Hematopoietic multipotent progenitor cell (in vitro differentiated cells): ENCODE results near the gene ADCK1. TPM values are rescaled to one million over a fixed set of nuclear protein-coding genes. Genes with fewer than 3 reads are reported as not detected.
"Not testable (repeated sequence)": the region's sequence is repeated elsewhere in the genome, so short reads cannot be mapped to it uniquely, and the experiment has no call there.

Experiments used
- DNase-seq, 3 donors: peaks; one replicate each; pipeline ENCODE4 v3.0.0-alpha.2; 2011 to 2015; ENCODE audit warnings: low read depth in 2 of 3, low spot score in 2 of 3
- total RNA-seq: library from RNA; depleted of rRNA; stranded (reverse); fragments of >200 nt; gene quantifications from one replicate; pipeline ENCODE4 v1.2.3, GENCODE V29; 2012

Gene ADCK1
- total RNA-seq, 1 donor: 6.7 TPM

DNA sequence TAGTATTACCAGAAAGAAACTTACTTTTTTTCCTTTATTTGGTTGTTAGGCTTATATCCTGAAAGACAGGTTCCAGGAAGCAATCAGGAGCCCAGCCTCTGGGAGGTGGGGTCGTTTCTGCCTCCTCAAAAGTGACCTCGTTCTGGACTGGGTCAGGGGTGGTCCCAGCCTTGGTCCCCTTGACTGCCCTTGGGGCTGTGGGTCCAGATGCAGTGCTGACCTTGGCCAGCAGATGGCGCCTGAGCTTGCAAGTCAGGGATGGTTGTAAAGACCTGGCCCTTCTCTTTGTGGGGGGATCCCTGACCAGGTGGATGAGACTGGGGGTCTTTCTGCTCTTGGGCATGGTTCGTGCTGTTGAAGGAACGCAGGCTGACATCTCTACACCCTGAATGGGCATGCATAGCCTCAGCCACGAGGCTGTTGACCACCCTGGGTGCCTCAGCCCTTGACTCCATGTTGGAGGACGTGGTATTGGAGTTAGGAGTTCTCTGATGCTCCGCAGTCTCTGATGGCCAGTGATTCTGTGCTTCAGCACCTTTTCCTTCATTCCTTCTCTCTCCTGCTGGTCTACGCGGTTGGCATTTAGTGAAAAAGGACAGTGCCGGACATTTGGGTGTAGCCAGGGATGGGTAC lies 62.4 kb downstream of the ADCK1 start:
- peak; percentile 31 to 71 (median 59) for DNase-seq

DNA sequence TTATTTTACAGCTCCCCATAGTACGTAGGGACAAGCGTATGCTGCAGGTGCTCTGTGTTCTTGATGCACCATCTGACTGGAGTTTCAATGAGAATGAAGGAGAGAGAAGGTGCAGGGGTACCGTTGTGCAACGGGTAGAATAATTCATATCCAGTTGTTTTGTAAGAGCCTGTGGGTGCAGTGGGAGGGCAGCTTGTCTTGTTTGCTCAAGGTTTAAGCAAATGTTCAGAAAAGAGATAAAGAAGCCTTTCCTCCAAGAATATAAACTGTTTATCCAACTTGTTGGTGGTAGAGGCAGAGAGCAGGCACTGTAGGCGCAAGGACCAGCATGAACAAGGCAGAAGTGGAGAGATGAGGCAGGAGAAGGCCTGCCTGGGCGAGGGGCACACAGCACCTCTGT lies 64.2 kb downstream of the ADCK1 start:
- DNase-seq: no peak

DNA sequence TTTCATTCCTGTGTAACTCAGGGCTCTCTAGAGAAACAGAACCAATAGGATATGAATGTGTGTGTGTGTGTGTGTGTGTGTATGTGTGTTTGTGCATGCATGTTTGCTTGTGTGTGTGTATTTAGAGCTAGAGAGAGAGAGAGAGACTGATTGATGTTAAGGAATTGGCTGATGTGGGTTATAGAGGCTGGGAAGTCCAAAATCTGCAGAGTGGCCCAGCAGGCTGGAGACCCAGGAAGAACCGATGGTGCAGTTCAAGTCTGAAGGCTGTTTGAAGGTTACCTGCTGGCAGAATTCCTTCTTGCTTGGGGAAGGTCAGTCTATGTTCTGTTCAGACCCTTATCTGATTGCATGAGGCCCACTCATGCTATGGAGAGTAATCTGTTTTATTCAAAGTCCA lies 64.7 kb downstream of the ADCK1 start:
- no peak for DNase-seq

DNA sequence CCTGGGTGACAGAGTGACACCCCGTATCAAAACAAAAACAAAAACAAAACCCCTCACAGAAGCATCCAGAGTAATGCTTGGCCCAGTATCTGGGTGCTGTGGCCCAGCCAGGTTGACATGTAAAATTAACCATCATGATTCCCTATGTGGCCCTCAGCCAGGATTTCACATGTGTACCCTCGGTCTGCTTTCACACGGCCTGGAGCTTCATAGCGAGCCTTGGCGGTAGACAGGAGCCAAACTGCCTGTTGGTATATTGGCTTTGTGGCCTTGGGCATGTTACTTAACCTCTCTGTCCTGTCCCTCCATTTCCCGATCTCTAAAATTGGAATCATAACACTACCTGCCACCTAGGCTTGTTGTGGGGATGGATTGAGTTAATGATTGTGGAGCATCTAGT lies 65.5 kb downstream of the ADCK1 start:
- no peak for DNase-seq

DNA sequence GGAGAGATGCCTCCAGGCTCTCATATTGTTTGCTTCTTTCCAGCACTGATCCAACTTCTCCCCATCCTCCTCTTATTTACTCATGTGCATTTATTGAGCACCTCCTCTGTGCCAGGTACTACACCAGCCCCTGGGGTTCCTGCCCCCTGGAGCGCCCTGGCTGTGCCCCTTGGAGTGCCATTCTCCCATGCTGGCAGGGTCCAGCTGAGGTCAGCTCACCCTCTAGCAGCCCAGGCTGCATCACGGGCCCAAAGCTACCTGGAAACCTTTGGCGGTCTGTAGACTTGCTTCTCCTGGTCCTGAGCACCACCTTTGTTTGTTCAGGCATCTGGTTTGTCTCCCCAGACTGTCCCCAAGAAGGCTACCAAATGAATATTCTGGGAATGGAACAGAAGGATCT lies 67.0 kb downstream of the ADCK1 start:
- no peak for DNase-seq

DNA sequence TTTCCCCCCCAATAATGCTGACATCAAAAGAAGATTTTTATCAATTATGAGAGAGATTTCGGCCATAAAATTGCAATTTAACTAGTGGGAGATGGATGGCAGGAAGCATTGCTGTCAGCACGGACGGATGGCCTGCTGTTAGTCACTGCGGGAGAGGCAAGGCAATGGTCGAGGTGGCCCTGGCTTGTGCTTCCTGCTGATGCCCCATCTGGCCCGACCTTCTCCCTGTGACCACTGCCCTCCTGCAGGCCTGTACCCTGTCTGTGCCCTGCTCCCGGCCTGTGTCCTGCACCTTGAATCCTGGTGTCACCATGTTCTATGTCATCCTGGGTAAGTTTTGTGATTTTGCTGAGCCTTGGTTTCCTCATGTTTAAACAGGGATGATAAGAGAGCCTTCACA lies 67.6 kb downstream of the ADCK1 start:
- no peak for DNase-seq

DNA sequence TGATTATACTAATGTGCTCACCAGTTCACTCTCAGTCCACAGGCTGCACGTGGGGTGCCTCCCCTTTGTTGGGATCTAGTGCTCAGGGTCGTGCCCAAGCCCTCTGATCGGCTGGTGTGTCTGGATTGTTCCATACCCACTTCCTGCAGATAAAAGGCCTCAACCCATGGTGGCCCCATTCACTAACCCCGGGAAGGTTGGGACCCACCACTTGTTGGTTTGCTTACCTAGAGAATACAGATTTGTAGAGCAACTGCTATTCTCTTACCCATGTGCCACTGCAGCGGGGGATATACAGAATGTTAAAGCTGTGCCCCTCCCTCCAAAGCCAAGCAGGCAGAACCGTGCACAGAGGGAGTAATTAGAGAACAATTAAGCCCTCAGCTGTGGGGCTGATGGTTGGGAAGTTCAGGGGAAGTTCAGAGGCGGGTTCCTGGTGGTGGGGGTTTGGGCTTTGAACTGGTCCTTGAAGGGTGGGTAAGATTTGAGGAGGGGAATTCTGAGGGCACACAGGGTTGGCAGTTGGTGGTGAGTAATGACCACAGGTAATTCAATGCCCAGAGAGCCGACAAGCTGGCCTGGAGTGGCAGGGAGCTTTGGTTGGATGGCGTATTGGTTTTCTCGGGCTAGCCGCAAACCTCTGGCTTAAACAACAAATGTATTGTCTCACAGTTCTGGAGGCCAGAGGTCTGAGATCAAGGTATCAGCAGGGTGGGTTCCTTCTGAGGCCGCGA lies 68.8 kb downstream of the ADCK1 start:
- DNase-seq: no peak

DNA sequence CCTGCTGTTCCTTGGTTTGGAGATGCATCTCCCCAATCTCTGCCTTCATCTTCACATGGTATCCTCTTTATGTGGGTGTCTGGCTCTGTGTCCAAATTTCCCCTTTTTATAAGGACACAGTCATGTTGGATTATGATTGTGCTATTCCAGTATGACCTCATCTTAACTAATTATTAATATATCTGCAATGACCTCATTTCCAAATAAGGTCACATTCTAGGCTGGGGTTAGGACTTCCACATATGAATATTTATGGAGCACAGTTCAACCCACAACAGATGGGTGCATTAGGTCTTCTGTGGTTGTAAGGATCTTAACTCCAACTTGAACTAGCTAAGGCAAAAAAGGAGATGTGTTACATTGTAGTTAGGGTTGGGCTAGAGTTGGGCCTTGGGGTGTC lies 69.4 kb downstream of the ADCK1 start:
- no peak for DNase-seq

DNA sequence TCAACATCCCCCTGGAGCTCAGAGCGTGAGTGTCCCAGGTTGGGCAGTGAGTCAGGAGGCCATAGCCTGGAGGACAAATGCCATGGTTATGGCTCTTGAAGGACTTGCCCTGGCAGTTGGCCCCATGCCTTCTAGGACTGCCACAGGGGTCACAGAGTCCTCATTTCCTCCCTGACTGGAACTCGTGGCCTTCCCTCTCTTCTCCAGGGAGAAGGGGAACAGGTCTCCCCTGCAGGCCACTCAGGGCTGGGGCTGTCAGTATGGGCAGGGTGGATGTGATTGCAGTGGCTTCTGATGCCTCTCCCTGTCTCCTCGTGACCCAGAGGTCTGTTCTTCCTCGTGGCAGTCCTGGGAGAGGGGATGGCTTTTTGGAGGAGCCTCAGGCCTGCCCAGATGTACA lies 70.7 kb downstream of the ADCK1 start:
- DNase-seq: no peak

DNA sequence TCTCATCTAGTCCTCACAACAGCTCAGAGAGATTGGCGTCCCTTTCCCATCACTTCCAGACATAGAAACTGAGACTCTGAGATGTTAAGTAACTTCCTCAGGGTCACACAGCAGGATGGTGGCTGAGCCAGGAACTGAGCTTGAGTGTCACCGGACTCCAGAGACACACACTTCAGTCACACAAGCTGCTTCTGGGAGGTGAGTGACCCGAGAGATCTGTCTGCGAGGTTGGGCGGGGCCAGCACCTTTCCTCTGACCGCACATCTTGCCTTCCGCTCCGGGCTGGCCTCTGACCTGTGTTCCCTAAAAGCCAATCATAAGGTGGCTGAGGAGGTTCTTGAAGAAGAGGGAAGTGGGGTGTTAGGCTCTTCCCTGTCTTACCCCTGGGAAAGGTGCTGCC lies 72.2 kb downstream of the ADCK1 start:
- no peak for DNase-seq

DNA sequence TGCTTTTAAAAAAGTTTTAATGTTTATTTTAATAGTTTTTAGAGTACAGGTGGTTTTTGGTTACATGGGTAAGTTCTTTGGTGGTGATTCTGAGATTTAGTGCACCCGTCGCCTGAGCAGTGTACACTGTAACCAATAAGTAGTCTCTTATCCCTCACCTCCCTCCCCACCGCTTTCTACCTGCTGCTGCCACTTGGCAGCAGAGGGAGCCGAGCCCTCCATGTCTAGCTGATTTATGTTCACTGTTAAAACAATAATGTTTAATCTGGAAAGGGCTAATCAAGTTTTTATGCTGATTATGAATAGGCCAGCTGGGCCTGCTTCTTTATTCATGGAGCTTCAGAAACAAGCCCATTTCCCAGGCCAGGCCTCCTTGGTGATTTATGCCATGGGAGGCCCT lies 73.1 kb downstream of the ADCK1 start:
- no peak for DNase-seq

DNA sequence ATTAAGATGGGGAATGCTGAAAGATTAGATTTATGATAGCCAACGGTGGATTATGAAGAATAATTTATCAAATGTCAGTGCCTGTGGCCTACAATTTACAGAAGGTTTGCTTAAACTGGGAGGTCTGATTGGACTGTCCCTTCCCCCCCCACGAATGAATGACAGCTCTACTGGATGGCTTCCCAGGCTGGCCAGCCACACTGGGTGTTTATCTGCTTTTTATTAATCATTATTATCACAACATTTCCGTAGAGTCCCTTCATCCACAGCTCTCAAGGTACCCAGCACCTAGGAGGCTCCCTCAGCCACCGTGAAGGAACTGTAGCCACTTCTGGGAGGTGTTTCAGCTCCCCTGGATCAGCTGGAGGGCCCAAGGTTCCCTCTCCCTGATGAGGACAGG lies 78.9 kb downstream of the ADCK1 start:
- no peak for DNase-seq

DNA sequence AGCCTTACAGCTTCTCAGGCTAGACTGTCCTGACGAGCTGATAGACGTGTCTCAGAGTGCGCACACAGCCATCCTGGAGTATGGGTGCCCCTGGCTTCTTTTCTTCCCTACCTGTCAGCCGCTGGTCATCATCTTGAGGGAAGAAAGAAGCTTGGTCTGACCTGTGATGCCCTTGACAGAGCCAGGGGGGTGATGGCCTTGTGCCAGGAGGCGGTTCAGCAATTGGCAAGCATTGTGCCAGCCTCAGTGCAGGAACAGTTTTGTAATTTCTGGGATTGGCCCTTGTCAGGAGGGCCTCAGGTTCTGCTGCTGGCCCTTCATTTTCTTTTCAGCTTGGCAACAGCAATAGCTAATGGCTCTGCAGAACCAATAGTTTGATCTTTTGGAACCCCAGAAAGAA lies 80.1 kb downstream of the ADCK1 start:
- DNase-seq: no peak

DNA sequence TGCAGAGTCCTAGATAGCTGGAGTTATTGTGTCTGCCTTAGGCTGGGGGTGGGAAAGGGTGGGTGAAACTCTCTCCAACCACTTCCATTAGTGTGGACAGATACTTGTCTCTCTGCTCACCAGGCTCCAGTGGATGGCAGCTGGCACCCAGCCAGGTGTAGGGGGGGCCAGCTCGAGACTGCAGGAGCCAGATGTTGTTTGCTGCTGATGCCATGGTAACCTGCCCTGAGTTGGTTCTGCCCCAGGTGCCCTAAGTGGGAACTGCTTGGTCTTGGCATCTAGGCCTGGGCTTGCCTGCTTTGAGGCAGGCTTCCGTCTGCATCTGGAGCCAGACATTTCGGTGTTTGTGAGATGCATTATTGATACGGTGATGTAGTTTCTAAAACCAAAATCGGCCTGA lies 82.2 kb downstream of the ADCK1 start:
- peak in 2 of 3 donors; percentile 57 to 87 for DNase-seq

DNA sequence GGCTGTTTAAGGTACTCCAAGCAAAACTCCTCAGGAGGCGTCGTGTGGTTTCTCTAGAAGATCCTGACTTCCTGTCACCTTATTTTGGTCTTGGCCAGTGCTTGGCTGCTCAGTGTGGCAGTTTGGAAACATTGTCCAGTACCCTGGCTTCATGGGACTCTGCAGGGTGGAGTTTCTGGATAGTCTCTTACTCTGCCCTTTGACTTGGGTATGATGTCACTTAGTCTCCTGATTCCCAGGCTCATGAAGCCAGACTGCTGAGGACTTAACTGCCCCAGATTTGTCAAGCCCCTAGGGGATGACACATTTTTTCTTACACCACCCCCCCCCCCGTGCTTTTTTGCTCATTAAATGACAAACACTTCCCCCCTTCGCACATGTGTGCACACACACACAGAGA lies 82.7 kb downstream of the ADCK1 start:
- DNase-seq: no peak

DNA sequence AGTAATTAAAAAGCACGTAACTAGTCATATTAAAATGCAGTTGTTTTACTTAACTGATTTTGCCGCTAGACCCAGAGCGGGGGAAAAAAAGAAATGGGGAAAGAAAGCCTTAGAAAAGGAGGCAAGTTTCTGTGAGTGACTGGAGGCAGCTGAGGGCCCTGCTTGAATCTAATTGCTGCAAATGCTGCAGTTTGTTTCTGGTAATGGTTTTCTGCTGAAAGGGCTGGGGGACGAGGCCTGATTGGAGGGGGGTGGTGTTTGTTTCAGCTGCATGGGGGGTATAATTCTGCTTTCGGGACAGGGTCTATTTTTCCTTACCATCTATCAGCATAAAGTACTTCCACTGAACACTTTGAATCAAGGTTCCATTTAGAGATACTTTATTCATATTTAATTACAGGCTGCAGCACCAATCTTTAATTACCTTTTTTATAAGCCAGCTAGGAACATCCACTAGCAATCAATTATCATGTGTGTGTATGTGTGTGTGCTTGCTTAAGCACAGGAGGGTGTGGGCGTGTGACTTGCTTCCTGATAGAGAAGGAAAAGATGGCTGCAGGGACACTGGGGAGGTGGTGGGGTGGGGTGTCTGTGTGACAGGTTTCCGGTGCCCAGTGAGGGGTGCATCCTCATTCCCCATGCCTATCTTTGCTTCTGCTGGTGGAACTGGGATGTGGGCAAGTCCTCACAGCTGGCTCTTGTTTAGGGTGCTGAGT lies 83.4 kb downstream of the ADCK1 start:
- DNase-seq: no peak

DNA sequence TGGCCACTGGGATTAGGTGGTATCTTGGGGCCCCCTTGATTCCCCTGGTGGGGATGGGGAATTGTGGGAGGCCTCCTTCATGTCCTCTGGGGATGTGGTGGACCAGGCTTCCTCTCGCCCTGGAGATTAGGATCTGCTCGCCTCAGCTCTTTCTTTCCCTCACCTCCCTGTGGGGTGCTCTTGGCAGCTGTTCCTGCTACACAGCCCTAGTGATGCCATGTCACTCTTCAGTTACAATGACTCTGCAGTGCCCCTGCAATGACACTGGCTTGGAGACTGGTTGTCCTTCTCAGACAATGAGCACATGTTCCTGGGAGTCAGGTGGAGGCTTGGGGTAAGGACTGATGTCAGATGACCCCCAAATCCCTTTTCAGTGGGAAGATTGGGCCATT lies 83.9 kb downstream of the ADCK1 start:
- DNase-seq: peak in 1 of 3 donors; percentile 10

DNA sequence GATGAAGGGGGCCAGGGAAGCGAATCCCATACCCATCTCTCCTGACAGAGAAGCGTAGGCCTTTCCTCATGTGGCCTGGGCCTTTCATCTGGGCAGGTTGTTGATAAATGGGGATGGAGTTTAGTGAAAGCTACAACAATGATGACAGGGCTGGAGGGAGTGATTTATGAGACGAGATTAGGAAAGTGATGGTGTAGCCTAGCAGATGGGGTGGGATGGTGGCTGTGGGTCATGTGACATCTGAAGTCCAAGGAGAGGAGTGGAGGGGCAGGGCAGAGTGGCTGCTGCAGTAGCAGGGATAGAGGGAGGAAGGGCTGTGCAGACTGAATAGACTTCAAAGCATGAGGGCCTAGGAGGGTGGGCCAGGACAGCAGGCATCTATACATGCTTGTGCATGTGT lies 85.5 kb downstream of the ADCK1 start:
- DNase-seq: no peak

DNA sequence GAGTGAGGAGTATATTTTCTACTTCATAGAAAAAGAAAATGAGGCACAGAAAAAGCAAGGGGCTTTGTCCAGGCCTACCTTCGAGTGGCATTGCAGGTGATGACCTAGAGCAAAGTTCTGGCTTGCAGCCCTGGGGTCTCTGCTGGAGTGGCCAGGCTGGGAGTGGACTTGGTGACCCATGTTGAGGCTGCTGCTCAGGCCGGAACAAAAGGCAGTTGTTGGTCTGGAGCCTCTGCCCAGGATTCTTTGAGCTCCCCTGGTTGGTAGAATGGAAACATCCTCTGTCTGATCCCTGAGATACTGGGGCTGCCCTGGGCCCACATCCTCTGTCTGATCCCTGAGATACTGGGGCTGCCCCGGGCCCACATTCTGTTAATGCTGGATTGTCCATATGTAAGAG lies 86.1 kb downstream of the ADCK1 start:
- no peak for DNase-seq

DNA sequence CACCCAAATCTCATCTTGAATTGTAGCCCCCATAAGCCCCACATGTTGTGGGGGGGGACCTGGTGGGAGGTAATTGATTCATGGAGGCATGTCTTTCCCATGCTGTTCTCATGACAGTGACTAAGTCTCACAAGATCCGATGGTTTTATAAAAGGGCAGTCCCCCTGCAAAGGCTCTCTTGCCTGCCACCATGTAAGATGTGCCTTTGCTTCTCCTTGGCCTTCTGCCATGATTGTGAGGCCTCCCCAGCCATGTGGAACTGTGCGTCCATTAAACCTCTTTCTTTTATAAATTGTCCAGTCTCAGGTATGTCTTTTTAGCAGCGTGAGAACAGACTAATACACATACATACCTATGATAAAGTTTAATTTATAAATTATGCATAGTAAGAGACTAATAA lies 89.0 kb downstream of the ADCK1 start:
- not testable (repeated sequence) for DNase-seq

DNA sequence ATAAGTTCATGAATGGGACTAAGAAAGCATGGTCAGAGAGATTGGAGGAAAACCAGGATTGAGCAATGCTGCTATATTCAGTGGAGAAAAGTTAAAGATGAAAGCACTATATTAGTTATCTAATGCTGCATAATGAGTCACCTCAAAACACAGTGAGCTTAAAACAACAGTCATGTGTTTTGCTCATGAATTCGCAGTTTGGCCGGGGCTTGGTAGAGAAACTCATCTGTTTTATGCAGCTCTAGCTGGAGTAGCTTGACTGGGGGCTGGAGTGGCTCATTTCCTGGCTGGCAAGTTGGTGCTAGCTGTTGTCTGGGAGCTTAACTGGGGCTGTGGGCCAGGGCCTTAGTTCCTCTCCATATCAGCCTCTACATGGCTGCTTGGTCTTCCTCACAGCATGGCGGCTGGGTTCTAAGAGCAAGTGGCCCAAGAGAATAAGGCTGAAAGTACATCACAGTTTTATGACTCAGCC lies 90.1 kb downstream of the ADCK1 start:
- no peak for DNase-seq

DNA sequence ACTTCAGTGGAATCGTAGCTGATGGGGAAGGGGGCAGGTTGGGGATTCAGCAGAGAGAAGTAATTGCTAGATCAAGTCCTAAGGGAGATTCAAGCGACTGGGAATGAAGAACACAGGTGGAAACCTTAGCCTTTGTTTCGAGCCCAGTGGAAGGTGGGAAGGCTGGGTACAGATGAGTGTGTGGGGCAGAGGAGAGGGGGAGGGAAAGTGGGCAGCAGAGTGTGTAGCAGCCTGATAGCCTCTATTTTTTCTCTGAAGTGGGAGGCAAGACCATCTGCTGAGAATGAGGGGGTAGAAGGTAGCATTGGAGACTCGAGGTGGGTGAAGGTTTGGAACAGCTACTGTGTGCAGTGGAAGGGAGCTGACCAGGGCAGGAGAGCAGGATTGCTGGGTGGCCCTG lies 91.0 kb downstream of the ADCK1 start:
- DNase-seq: no peak
